HepG2 (cell line): ENCODE results near the gene MTA3.

Experiments used
- CC2D1A ChIP-seq: sonication (generic); formaldehyde crosslinking; IDR thresholded peaks from 2 replicates; pipeline ENCODE4 v1.8.1; 2023; ENCODE audit warnings: mild to moderate bottlenecking, missing genetic modification reagents
- CTCF ChIP-seq: sonication (generic); formaldehyde crosslinking; IDR thresholded peaks from 2 replicates; pipeline ENCODE4 v1.5.0; 2020; ENCODE audit warnings: mild to moderate bottlenecking, missing genetic modification reagents, moderate library complexity
- NPAS2 ChIP-seq: sonication (generic); formaldehyde crosslinking; IDR thresholded peaks from 2 replicates; pipeline ENCODE4 v1.8.0; 2022; ENCODE audit warnings: mild to moderate bottlenecking, missing genetic modification reagents, borderline replicate concordance
- RELA ChIP-seq: sonication (generic); formaldehyde crosslinking; IDR thresholded peaks from 2 replicates; pipeline ENCODE4 v1.4.0; 2020; ENCODE audit warnings: missing genetic modification reagents
- SNAPC2 ChIP-seq: sonication (generic); formaldehyde crosslinking; IDR thresholded peaks from 2 replicates; pipeline ENCODE4 v1.8.1; 2022; ENCODE audit warnings: mild to moderate bottlenecking, missing genetic modification reagents
- ZNF318 ChIP-seq: sonication (generic); formaldehyde crosslinking; IDR thresholded peaks from 2 replicates; pipeline ENCODE4 v1.4.0; 2020; ENCODE audit warnings: mild to moderate bottlenecking, missing genetic modification reagents
- ZNF652 ChIP-seq: IDR thresholded peaks from 2 replicates; pipeline ENCODE4 v1.6.1; 2016; ENCODE audit warnings: low read depth, borderline replicate concordance
- ZNF660 ChIP-seq: sonication (generic); formaldehyde crosslinking; IDR thresholded peaks from 2 replicates; pipeline ENCODE4 v1.5.1; 2020; ENCODE audit warnings: mild to moderate bottlenecking, low read depth, missing genetic modification reagents, borderline replicate concordance
- ZNF883 ChIP-seq: sonication (generic); formaldehyde crosslinking; IDR thresholded peaks from 2 replicates; pipeline ENCODE4 v1.5.1; 2020; ENCODE audit warnings: mild to moderate bottlenecking, missing genetic modification reagents; ENCODE audit errors: not compliant biosample characterization
- ZZZ3 ChIP-seq: sonication (generic); formaldehyde crosslinking; IDR thresholded peaks from 2 replicates; pipeline ENCODE4 v1.4.0; 2020; ENCODE audit warnings: missing genetic modification reagents, mild to moderate bottlenecking, borderline replicate concordance

- TF ChIP-seq ZNF883 (no peak), ZNF318 (CRISPR knock-in tag) (no peak), ZZZ3 (CRISPR knock-in tag) (no peak), SNAPC2 (no peak), ZNF652 (CRISPR knock-in tag) (no peak), CTCF (CRISPR knock-in tag) (no peak), NPAS2 (no peak), CC2D1A (CRISPR knock-in tag) (no peak), ZNF660 (CRISPR knock-in tag) (no peak), RELA (CRISPR knock-in tag) (no peak)
Measured at GRCh38 chr2:42775186-42775585, 206.8 kb downstream of the MTA3 start.
